Posterior cingulate gyrus (tissue), 11 donors: ENCODE measurements around the gene SLC6A3.
"Not testable (repeated sequence)": the region's sequence is repeated elsewhere in the genome, so short reads cannot be mapped to it uniquely, and the experiment has no call there.

Experiments
- DNase-seq, 10 donors: peaks; one replicate each; pipeline versions ENCODE4 v3.0.0 to v3.0.0-alpha.2; 2020 to 2021; ENCODE audit warnings: mixed read lengths in 3 of 10
- intact Hi-C: fragments of 100-400 bp; cut with DNase I; formaldehyde crosslinking; loops from one replicate; pipeline ENCODE4 v1.15.1; 2023

SLC6A3 gene

DNA sequence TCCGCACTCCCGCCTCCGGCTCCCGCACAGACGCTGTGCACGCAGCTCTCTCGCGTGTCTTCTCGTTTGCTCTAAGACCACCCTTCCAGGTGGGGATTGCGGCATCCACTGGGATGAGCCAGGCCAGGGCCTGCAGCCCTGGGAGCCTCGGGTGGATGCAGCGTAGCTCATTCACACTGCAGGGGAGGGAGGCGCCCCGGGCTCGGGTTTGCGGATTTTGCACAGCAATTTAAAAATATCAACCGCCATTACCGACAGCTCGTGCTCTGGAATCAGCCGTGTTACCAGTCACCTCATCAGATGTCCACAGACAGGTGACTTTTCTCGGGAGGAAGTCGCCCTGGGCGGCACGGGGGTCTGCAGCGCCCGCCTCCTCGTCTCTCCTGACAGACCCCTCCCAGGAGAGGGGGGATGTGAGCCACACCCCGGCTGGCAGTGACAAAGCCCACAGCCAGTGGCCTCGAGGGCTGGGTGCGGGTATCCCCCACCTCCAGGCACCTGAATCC, 20.8 kb upstream of the SLC6A3 start:
- intact Hi-C loops = no loop called here
- DNase-seq = peak in 3 of 10 donors; percentile 62 to 77 (median 75)

DNA sequence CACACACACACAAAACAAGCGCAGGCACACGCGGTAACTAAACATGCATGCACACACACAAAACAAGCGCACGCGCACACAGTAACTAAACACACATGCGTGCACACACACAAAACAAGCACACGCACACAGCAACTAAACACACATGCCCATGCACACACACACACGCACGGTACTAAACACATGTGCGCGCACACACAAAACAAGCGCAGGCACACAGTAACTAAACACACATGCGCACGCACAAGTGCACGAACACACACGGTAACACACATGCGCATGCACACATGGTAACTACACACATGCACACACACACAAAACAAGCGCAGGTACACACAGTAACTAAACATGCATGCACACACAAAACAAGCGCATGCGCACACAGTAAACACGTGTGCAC, 19.9 kb upstream of the SLC6A3 start:
- no peak for DNase-seq
- intact Hi-C loops = no loop called here

DNA sequence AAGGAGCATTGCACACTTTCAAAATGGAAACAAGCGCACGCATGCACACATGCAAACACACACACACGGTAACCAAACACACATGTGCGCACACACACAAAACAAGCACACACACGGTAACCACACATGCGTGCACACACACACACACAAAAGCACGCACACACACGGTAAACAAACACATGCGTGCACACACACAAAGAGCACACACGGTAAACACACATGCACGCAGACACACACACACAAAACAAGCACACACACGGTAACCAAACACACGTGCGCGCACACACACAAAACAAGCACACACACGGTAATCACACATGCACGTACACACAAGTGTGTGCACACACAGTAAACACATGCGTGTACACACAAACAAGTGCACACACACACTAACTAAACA, 19.3 kb upstream of the SLC6A3 start:
- intact Hi-C loops = no loop called here
- no peak for DNase-seq

GRCh38 chr5:1464096-1464446, 18.8 kb upstream of the SLC6A3 start:
- intact Hi-C loops = no loop called here
- peak in 1 of 10 donors; percentile 68 for DNase-seq

GRCh38 chr5:1463326-1464095, 18.3 kb upstream of the SLC6A3 start:
- peak in 3 of 10 donors; percentile 65 to 78 (median 67) for DNase-seq
- intact Hi-C loops = no loop called here

- peak in 2 of 10 donors; percentile 58 to 81 for DNase-seq
- intact Hi-C loops = no loop called here
Observed at GRCh38 chr5:1462358-1462757, 17.1 kb upstream of the SLC6A3 start.

GRCh38 chr5:1461396-1461795, 16.2 kb upstream of the SLC6A3 start:
- intact Hi-C loops = no loop called here

DNA sequence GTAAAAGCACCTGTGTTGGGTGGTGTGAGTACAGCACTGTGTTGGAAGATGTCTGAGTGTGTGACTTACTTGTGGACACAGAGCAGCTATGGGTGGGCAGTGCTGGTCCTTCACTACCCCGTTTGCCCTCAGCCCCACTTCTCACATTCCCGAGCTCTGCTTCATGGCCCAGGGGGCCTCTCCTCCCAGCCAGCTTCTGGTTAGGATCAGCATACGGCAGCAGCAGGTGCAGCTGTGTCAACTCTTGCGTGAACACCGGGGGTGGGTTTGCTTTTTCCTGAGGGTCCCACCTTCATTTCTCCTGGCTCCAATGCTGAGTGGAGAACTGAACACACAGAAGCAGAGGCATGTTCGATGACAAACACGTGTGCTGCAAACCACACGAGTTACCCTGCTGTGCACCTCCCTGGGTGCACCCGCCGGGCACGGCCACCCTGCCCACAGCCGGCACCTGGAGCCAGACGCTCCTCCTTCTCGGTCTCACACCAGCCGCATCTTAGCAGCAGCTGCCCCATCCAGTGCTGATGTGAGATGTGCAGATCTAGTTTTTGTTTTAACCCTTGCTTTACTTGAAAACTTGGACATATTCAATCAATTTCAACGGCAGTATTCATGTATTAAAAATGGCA, 14.9 kb upstream of the SLC6A3 start:
- peak in 1 of 10 donors; percentile 69 for DNase-seq
- intact Hi-C loops = no loop called here

More at GRCh38 chr5:1461396-1461795, 16.2 kb upstream of the SLC6A3 start:
- peak in 1 of 10 donors; percentile 65 for DNase-seq

DNA sequence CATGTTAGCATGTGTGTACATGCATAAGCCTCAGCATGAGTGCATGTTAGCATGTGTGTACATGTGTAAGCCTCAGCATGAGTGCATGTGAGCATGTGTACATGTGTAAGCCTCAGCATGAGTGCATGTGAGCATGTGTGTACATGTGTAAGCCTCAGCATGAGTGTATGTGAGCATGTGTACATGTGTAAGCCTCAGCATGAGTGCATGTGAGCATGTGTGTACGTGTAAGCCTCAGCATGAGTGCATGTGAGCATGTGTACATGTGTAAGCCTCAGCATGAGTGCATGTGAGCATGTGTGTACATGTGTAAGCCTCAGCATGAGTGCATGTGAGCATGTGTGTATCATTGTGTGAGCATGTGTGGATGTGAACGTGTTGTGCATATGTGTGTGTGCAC, 14.2 kb upstream of the SLC6A3 start:
- DNase-seq, intact Hi-C loops: not testable (repeated sequence)

- DNase-seq, intact Hi-C loops: not testable (repeated sequence)
Observed at GRCh38 chr5:1456110-1456881, 11.1 kb upstream of the SLC6A3 start.

DNA sequence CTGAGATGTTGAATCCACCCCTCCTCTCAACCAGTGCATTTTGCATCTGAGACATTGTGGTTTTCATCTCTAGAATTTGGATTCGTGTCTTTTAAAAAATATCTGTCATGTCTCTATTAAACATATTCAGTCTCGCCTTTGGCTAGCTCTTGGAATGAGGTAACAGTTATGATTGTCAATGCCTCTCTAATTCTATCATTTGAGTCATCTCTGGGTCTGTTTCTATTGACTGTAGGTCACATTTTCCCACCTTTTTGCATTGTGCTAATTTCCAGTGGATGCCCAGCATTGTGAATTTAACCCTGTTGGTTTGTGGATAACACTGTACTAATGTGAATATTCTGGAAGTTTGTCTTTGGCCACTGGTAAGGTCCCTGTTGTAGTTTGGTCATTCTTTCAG, 8.4 kb upstream of the SLC6A3 start:
- intact Hi-C loops = no loop called here
- no peak for DNase-seq

- intact Hi-C loops = no loop called here
- no peak for DNase-seq
Observed at GRCh38 chr5:1449081-1449630, 3.9 kb upstream of the SLC6A3 start.

GRCh38 chr5:1448511-1449011, 3.3 kb upstream of the SLC6A3 start:
- intact Hi-C loops = no loop called here
- peak in 1 of 10 donors; percentile 43 for DNase-seq

DNA sequence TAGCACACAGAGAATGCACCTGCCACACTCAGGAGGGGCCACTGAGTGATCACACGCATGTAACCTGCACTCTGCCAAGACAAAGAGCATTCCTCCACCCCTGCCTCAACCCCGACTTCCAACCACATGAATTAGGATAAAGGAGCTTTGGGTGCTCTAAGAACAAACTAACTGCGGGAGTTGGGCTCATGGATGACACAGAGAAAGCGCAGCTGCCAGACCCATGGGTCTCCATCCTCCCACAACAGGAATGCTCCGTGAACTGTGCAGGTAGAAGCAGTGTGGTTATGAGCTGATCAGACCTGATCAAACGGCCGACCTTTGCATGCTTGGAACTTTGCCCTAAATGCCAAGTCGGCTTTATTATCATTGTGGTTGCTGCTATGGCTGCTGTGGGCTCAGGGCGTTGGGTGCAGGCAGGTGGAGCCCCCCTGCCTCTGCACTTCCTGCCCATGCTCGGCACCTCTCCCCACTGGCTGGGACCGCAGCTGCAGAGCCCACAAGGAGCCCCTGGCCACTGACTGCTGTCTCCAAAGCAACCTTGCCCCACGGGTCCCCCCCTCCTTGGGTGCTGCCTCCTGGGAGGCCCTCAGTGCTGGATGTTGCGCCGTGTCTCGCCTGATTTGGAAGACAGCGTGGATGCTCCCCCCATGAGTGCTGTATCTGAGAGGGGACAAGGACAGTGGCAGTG, 2.6 kb upstream of the SLC6A3 start:
- DNase-seq = peak in 2 of 10 donors; percentile 29 to 66
- intact Hi-C loops = no loop called here

DNA sequence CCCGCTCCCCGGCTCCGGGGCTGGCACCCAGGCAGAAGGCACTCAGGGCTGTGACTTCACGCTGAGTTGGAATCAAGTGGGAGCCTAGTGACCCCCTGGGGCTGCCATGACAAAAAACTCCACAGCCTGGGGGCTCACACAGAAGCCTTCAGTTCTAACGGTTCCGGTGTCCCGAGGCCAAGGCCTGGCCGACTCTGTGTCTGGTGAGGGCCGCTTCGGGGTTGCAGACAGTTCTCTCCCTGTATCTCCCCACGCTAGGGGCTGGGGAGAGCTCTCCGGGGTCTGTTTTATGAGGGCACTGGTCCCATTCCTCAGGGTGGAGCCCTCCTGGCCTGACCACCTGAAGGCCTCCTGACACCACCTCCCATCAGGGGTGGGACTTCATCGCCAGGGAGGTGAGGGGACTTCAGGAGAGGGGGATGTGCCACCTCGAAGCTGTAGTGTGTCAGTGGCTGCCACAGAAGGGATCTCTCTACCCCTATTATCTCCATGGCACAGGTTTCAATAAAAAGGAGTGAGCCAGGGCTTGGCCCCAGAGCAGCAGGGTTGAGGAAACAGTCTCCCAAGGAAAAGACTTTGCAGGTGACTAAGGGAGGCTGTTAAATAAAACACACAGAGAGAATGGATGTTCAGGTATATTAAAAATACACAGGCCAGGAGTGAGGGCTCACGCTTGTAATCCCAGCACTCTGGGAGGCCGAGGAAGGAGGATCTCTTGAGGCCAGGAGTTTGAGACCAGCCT, 1.5 kb upstream of the SLC6A3 start:
- intact Hi-C loops = no loop called here
- no peak for DNase-seq

DNA sequence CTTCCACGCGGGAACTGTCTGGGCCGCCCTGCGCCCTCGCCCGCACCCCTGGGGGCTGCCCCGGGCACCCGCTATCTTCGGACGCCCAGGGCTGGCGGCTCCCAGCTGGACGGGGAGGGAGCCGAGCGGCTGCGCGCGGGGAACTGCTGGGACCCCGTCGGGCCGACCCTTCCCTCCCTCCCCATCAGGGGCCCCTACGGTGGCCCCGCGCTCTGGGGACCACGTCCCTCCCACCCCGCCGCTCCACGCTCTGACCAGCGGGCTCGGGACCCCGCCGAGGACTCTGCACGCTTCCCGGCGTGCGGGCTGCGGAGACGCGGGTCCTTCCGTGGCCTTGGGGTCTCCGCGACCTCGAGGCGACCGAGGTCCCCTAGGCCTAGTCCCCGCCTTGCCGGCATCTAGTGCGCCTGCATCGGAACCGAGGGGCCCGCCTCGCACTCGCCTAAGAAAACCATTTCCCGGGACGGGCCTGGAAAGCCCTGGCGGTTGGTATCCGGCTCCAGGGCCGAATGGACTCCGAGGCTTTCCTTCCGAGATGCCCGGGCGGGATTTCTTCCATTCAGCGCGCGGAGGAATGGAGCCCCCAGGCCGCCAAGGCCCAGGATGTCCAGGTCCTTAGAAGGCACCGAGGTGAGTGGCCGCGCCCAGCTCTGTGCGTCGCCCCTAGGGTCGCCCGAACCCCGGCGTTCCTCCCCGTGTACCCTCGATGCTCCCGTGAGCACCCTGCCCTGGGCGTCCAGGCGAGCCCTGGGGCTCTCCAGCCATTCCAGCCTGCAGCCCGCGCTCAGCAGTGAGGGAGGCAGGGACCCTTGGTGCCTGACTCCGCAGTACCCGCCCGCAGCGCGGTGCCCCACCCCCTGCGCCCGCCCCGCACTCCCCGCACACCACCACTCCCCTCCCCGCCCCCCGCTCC, 705 bp upstream of the SLC6A3 start:
- DNase-seq = no peak
- intact Hi-C loops = no loop called here

DNA sequence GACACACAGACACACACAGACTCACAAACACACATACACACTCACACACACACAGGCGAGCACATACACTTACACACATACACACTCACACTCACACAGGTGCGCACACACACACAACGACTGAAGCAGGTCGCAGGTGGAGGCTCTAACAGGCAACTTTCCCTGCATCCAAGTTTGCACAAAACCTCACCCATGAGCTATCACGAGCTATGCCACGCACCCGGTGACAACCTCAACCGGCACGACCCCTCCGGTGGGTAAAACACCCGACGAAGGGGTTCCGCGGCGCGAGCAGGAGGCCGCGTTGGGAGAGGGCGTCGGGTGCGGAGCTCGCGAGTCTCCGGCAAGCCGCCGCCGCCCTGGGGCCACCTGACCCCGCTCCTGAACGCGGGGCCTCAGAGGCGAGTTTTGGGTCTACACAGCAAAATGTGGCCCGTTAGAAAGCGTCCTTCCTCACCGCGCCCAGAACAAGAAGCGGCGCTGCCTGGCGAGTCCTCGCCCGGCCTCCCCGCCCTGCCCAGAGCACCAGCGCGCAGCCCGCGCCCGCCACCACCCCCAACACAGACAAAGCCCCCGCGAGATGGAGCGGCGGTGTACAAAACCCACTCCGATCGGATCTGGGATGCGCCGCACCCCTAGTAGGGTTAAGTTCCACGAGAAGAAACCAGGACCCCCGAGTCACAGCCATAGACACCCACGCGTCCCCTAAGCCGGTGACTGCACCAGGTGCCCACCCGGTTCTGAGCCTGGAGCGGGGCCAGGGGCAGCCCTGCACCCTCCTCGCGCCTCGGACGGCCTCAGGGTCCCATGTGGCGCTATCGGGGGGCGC, 665 bp downstream of the SLC6A3 start:
- intact Hi-C loops = no loop called here
- DNase-seq = no peak

DNA sequence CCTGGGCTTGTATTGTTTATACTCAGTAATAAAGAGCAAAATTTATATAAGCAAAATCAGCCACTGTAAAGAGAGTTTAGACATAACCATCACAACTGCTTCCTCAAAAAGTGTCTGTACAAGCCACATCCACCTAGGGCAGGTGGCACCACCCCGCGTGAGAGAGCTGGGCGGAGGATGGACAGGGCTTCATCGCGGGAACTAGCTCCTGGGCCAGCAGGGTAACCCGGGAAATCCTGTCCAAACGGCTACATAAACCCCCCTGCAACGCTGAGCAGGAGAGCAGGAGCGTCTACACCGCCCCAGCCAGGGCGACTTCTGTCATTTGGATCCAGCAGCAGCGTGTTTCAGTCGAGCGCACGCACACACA, 1.3 kb downstream of the SLC6A3 start:
- intact Hi-C loops = no loop called here
- DNase-seq = peak in 1 of 10 donors; percentile 48
